ENCODE results near the gene FOXL3.

Gene FOXL3

DNA sequence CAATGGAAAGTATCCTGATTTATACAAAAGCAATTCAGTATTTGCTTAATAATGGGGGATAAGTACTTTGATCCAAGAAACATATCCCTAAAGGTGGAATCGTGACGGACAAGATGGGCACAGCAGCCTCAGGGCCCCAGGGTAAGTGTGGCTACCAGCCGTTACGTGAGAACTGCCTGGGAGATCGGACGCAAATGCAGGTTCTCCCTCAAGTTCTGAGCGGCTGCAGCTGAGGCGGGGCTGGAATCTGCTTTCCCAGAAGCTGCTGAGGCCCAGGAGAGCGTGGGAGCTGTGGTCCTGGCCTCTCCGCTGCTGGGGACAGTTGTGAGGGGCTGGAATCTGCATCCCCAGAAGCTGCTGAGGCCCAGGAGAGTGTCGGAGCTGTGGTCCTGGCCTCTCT is 13.5 kb downstream of the FOXL3 start:
- no peak for DNase-seq

DNA sequence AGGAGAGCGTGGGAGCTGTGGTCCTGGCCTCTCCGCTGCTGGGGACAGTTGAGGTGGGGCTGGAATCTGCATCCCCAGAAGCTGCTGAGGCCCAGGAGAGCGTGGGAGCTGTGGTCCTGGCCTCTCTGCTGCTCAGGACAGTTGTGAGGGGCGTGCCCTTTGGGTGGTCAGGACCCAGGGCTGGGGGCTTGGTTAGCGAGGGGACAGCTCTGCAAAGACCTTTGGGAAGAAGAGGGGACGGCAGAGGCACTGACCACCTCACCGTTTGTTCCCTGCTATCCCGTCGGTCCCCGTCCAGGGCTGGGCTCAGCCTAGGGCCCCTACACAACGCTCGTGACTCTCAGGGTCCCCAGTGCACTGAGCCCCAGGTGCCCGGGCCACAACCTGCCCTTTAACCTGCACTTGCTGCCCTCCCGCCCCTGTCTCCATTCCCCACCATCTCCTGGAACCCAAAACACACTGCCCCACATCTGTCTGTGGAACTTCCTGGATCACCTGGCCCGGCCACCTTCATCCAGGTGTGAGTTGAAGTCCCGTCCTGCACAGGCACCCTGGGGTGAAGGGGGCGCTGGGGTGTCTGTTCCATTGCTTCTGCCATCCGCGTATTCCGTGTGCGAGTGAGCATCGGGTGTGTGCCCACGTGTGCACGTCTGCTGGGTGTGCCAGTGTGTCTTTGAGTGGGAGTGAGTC is 14.1 kb downstream of the FOXL3 start:
- no peak for DNase-seq

DNA sequence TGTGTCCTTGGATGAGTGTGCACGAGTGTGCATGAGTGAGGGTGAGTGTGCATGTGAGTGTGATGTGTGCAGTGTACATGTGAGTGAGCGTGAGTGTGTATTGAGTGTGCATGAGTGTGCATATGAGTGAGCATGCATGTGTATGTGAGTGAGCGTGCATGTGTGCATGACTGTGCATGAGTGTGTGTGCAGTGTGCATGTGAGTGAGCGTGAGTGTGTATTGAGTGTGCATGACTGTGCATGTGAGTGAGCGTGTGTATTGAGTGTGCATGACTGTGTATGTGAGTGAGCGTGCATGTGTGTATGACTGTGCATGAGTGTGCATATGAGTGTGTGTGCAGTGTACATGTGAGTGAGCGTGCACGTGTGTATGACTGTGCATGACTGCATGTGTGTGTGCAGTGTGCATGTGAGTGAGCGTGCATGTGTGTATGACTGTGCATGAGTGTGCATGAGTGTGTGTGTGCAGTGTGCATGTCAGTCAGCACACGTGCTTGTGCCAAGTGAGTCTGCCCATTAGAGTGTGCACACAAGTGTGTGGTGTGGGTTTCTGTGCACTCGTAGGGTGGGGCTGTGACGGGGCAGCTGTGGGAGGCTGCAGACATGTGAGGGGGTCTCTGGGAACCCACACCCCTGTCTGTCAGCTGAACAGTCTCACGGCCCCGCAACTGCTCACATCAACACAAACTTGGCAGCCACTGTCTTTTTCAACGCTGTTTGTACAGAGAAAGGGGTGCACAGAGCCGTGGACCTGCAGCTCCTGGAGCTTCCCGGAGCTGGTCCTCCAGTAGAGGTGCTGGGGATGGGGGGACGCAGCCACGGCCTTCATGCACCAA is 14.8 kb downstream of the FOXL3 start:
- DNase-seq = no peak

DNA sequence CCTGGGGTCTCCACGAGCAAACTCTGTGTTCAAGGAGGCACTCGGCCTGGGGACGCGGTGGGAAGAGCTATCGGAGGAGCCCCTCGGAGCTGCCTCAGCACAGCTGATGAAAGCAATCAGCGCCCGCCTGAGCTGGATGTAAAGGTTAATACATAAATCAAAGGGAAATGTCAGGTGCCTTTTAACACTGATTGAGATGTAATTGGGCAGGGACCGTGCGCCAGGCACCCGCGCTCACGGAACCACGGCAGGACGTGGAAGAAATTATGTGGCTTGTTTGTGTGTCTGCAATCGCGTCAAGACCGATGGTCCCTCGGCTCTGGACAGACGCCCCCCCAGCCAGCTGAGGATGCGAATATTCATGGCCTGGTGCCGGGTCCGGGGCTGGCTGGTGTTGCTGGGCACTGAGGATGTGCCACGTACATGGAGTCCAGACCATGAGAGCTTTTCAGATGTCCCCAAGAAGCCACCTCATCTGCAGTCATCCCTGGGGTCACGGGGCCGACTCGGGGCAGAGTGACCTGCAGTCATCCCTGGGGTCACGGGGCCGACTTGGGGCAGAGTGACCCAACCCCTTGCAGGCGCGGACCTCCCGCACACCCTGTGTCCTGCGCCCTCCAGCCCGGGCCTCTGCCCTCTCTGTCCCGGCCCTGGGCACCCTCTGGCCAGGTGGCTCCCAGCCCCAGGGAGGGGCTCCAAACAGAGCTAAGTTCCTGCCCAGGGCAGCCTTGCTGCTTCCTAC is 15.6 kb downstream of the FOXL3 start:
- DNase-seq = no peak

DNA sequence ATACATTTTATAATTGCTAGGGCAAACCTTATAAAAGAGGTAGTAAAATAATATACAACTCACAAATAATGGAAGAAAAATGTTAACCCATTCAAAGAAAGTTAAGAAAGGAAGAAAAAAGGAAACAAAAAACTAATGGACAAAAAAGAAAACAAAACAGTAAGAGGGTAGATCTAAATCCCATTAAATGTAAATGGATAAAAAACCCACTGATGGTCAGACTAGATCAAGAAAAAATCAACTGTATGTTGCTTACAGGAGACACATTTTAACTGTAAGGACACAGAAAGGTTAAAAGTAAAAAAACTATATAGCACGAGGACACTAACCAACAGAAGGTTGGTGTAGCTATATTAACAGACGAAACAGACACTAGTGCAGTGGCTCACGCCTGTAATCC is 18.0 kb downstream of the FOXL3 start:
- DNase-seq = no peak

DNA sequence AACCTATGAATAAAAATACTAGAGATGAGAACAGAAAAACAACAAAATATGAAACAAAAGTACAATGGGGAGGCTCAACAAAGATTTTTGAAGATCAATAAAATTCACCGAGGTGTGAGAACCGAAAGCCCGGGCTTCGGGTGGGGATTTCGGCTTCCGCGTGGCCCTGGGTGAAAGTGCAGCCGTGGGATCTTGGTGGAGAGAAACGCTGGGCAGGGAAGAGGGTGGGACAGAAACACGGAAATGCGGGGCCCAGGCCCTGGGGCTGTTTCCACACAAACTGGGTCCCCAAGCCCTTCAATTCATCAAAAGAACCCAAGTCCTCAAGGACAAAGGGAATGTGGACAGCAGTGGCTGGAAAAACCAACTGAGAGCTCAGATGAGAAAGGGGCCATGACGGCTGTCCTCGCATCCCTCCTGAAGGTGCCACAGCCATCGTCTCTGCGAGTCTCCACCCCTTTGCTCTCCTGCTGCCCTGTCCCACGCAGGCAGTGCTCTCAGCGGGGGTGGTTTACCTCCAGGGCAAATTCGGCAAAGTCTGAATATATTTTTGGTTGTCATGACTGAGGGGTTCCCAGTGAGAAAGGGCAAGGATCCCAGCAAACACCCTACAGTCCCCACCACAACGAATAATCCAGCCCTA is 19.7 kb downstream of the FOXL3 start:
- no peak for DNase-seq

DNA sequence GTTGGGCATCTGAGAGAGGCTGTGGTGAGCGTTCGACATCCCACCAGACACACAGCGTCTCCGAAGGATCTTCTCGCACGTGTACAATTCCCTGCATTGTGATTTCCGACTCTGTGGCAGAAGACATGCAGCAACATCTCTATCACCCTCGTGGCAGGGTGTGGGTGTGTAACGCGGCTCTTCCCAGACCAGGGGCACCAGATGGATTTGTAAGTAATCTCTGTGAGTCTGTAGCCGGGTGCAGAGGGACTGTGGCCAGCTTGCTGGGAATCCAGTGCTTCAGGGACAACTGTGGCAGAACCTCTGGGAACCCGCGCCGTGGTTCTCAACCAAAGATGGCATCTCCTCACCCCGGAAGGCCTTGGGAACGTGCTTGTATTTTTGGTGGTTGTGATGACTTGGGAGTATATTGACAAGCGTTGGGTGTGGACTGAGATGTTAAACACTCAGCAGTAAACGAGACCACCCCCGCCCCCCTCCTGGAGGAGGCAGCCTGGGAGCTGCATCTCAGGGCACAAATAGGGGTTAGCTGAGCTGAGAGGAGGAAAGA is 21.2 kb downstream of the FOXL3 start:
- DNase-seq = no peak

DNA sequence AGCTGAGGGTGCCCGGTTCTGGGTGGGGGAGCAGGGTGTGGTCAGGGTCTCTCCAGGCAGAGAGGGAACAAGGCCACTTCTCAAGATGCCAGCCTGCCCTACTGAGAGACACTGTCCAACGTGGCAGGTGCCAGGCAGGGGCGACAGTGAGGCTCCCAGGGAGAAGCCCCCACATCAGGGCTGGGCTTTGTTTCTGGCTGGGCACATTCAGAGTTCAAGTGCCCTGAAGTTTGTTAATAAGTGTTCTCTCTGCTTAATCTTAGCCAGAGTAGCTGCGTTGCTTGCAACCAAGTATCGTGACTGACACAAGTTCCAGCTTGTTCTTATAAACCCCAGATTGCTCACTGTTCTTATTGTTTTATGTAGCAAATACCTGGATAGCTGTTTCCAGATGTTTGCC is 21.8 kb downstream of the FOXL3 start:
- DNase-seq = no peak

DNA sequence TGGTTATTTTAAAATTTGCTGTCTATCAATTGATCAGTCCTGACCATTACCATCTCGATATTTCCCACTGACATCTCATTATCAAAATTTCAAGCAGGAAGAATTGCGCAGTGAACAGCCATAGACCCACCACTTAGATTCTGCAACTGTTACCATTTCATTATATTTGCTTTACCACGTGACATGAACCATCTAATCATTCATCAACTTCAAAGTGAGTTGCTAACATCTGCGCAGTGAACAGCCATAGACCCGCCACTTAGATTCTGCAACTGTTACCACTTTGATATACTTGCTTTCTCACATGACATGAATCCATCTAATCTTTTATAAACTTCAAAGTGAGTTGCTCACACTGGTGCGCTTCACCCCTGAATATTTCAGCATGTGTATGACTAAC is 22.5 kb downstream of the FOXL3 start:
- no peak for DNase-seq

DNA sequence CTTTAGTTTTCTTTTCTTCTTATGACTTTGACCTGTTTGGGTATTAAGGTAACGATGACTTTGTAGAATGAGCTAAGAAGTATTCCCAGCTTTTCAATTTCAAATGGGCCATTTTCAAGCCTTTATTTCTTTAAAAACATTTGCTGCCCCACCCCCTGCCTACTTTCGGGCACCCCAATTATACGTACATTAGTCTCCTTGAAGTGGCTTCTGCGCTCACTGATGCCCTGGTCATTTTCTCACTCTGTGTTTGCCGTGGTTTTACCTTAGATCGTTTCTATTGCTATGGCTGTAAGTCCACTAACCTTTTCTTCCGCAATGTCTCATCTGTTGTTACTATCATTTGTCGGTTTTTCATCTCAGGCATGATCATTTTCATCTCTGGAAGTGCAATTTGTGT is 24.9 kb downstream of the FOXL3 start:
- DNase-seq = no peak

DNA sequence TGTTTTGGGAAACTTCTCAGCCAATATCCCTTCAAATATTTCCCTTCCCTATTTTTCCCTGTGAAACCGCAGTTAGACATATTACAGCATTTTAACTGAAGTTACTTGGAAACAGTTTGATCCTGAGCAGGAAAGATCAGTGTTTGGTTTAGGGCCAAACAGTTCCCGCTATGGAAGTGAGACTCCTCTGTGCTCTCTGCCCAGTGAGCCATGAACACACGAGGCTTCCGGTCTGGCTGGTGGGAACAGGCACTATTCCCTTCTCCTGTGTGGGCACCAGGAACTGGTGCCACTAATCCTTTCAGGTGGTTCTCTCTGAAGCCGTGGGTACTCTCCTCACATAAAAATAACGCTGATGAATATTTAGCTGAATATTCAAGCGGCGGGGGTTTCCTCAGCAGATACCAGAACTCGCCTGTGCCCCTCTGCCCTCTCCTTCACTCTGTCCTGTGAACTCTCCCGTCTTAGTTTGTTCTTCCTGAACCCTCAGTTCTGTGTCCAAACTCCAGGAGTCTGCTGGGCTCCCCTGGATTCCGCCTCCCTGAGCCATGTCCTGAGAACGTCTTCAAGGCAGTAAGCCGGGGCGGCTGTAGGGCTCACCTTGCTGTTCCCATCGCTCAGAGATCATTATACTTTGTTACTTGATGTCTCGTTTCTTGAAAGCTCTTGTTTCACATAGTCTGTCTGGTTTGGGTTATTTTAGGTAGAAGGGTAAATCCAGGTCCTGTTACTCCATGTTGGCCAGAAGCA is 25.7 kb downstream of the FOXL3 start:
- no peak for DNase-seq

DNA sequence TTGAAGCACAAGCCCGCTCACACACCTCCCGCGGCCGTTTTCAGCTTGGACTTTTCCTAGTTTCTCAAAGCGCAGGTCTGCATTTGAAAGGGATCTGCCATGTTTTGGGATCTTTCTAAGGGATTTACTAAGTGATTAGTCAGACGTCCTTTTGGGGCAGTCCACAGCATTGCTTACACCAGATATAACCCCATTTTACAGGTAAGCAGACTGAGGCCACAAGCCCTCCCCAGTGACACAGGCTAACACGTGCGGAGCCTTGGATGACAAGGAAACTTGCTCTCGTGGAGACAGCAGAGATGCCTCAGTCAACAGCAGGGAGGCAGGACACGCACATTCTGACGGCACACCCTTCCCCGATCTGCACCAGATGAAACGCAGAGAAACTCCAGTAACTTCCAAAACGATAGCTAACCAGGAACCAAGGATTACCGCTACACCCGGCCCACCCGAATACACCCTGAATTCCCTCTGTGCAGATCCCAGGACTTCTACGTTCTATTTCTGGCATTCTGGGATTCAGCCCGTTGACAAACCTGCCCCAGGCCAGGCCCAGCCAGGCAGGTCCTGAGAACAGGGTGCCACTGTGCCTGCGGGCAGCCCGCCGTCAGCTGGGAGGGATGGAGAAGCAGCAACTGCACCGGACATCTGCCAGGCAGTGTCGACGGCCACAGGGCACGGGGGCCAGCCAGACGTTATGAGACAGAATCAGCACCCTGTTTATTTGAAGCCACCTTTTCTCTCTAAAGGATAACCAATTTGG is 27.9 kb downstream of the FOXL3 start:
- DNase-seq = no peak

DNA sequence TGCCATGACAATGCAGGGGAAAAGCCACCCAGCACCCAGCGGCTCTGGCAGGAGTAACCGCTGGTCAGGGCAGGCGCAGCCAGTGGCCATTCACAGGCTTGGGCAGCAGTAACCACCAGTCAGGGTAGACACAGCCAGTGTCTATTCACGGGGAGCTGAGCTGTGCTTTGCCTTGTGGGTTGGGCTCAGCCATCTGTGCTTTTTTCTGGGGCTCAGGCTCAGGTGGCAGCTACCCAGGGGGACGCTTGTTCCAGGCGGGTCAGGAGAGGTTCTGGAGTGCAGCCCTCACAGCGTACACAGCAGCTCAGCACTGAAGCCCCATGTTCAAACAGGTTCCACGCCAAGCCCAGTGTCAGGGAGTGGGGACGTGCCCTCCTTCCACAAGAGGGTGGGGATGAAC is 28.5 kb downstream of the FOXL3 start:
- no peak for DNase-seq

DNA sequence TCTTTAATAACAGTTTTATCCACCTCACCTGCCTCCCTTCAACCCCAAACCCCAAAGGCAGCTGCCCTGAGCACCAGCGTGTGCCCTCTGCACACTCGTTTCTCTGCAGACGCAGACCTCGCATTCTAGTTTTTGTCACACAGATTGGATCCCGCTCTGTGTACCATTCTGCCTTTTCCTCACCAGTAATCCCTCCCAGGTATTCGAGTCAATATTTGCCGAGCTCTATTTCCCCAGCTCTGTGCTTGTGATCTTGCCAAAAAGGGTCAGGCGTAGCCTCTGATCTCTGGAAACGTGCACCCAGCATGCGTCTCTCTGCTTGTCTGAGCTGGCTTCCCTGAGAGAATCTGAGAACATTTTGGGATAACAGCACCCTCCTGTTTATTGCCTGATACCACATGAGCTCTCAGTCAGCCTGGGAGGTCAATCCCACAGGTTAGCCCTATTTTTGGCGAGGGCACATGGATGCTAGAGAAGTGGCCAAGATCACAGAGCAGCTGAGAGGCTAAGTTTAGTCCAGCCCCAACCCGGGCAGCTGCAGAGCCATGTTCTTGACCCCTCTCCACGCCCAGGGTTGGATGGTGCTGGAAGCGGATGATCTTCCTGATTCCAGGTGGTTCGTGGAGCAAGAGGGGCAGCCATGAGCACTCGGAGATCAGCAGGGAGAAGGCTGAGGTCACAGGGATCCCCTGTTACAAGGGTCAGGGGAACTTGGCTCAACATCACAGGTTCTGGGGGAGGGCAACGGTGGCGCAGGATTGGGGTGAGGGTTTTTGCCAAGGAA is 29.1 kb downstream of the FOXL3 start:
- DNase-seq = no peak

DNA sequence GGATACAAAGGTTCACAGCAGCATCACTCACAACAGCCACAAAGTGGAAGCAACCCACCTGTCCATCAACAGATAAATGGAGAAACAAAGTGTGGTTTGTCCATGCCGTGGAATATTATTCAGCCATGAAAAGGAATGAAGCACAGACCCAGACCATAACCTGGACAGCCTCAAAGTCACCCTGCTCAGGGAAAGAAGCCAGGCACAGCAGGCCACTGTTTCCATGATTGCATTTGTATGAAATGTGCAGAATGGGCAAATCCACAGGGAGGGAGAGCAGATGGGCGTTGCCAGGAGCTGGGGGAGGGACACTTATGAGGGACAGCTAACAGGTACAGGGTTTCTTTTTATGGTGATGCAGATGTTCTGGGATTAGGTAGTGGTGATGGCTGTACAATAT is 30.3 kb downstream of the FOXL3 start:
- DNase-seq = no peak

DNA sequence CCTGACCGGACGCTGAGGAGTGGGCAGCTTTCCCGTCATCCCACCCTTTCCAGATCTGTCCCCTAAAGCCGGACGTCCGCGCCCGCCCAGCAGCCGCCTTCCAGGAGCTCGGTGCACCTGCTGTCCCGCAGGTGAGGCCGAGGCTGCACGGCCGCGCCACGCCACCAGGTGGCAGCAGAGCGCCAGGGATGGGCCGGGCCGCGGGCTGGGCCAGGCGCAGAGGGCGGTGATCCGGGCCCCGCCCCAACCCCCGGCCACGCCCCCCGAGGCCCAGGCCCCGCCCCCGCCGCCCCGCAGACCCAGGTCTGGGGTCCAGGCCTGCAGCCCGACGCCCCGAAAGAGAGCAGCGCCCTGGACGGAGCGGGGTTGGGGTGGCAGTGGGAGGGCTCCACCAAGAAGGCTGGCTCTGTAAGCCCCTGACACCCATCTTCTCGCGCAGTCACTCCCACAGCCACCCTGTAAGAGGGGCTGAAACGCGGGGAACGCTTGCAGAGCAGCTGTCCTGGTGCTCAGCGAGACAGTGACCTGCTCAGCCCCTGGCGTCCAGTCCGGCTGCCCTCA is 32.2 kb downstream of the FOXL3 start:
- peak; percentile 73 for DNase-seq

DNA sequence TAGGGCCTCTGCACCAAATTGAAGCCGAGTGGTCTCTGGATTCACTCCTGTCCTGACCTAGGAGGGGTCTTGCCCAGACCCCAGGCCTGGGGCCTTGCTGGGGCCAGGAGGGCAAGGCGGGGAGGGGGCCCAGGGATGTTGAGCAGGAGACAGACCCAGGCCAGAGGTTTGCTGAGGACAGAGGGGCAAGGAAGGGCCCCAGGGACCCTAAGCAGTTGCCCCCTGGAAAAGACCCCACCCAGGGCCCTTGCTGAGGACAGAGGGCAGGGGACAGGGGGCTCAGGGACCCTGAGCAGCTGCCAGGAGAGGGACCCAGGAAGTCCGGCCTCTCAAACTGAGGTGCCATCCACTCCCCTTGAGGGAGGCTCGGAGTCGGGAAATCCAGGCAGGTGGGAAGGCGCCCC is 32.7 kb downstream of the FOXL3 start:
- no peak for DNase-seq

DNA sequence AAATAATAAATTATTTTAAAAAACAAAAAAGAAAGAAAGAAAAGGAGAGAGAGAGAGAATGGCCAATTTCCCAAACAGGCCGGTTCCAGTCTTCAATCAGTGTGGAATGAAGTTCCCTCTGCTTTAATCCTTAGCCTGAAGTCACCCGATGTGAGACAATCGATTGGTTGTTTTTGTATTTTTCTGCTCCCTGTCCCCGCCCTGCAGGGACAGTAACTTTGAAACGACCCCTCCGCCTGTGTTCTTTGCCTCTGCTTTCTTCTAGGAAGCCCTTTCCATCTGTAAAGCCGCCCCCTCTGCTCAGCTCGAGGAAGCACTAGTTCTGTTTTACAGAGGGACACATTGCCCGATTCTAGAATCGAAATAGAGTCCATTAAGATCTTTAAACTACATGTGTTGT is 33.4 kb downstream of the FOXL3 start:
- DNase-seq = no peak

DNA sequence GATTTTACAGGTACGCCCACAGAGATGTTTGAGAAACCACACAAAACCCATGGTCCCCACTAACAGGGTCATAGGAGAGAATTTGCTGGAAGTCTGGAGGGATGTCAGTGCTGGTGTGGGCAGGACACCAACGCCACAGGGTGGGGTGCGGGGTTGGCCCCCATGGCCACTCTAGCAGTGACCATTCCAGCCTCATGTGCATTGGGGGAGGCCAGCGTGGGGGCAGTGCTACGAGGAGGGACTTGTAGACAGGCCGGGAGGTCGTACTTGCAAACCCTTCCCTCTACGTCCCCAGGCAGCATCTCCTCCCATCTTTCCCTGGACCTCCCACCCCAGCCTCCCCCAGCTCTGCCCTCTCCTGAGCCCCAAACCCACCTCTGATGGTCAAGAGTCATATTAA is 34.0 kb downstream of the FOXL3 start:
- DNase-seq = no peak
